H54 (cell line): ENCODE measurements around the gene FGF12.

Source experiments
- DNase-seq: peaks from one replicate; pipeline ENCODE4 v3.0.0; 2011; ENCODE audit warnings: low spot score, mixed read lengths; ENCODE audit not compliant: insufficient read length
- FAIRE-seq: peaks from 3 replicates; lab custom pipeline; 2011; peaks lifted over from hg19 to GRCh38; lab: Jason Lieb, UNC
- POLR2A ChIP-seq: IDR thresholded peaks from 2 replicates; pipeline ENCODE4 v1.6.1; 2011; ENCODE audit warnings: low read depth, mild to moderate bottlenecking, low read length

The FGF12 gene

GRCh38 chr3:192481638-192482037, 245.7 kb downstream of the FGF12 start:
- peak; percentile 98 for FAIRE-seq
- peak; percentile 37 for DNase-seq
- TF ChIP-seq POLR2A: no peak

GRCh38 chr3:192467230-192468140, 259.9 kb downstream of the FGF12 start:
- peak; percentile 25 for DNase-seq
- TF ChIP-seq POLR2A: no peak
- peak; percentile 94 for FAIRE-seq

GRCh38 chr3:192449036-192449435, 278.3 kb downstream of the FGF12 start:
- FAIRE-seq: peak; percentile 80
- no peak for TF ChIP-seq POLR2A
- no peak for DNase-seq

- no peak for TF ChIP-seq POLR2A
- DNase-seq (no peak), FAIRE-seq (peak; percentile 96)
These were observed 281.3 kb downstream of the FGF12 start for GRCh38 chr3:192445770-192446644.

GRCh38 chr3:192444791-192445106, 282.6 kb downstream of the FGF12 start:
- FAIRE-seq (no peak), DNase-seq (no peak)
- no peak for TF ChIP-seq POLR2A

- no peak for TF ChIP-seq POLR2A
- FAIRE-seq: peak; percentile 99
- peak; percentile 49 for DNase-seq
These were observed 283.1 kb downstream of the FGF12 start for GRCh38 chr3:192444096-192444790.

- DNase-seq (no peak), FAIRE-seq (no peak)
- no peak for TF ChIP-seq POLR2A
These were observed 292.1 kb downstream of the FGF12 start for GRCh38 chr3:192435241-192435640.

- DNase-seq (no peak), FAIRE-seq (peak; percentile 55)
These were observed 293.2 kb downstream of the FGF12 start for GRCh38 chr3:192434186-192434585.

GRCh38 chr3:192433704-192434103, 293.6 kb downstream of the FGF12 start:
- peak; percentile 95 for FAIRE-seq
- TF ChIP-seq POLR2A: no peak
- no peak for DNase-seq

More at GRCh38 chr3:192434186-192434585, 293.2 kb downstream of the FGF12 start:
- no peak for TF ChIP-seq POLR2A

GRCh38 chr3:192422997-192423342, 304.4 kb downstream of the FGF12 start:
- DNase-seq (no peak), FAIRE-seq (no peak)
- no peak for TF ChIP-seq POLR2A

- TF ChIP-seq POLR2A: no peak
- FAIRE-seq: peak; percentile 99
- peak; percentile 40 for DNase-seq
These were observed 304.9 kb downstream of the FGF12 start for GRCh38 chr3:192422321-192422996.

GRCh38 chr3:192419312-192419711, 308.0 kb downstream of the FGF12 start:
- no peak for TF ChIP-seq POLR2A
- DNase-seq (no peak), FAIRE-seq (peak; percentile 55)

GRCh38 chr3:192417559-192418055, 309.7 kb downstream of the FGF12 start:
- FAIRE-seq (no peak), DNase-seq (no peak)
- TF ChIP-seq POLR2A: no peak
